ENCODE results near the gene MAD1L1.
"Not testable (repeated sequence)": the region's sequence is repeated elsewhere in the genome, so short reads cannot be mapped to it uniquely, and the experiment has no call there.

MAD1L1 gene

DNA sequence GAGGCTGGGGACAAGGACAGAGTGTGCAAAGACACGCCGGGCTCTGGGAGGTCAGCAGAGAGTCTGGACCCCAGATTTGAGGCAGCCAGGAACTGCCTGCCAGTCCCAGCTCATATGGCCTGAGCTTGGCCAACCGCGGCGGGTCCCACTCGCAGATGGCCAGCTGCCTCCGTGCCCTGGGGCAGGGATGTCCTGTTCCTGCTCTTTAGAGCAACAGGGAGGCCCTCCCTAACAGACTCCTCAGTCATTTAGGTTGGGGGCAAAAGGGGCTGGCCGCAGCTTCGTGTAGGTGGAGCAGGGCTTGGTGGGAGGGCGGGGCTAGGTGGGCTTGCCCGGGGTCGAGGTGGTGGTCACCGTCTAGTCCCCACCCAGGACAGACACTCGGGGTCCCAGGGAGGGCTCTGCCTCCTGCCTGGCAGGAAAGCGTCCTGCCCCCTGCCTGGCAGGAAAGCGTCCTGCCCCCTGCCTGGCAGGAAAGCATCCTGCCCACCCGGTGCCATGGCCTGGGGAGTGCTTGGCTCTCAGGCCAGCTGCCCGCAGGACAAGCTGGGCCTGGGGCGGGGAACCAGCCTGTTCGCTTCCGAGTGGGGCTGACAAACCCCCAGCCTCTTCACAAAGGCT lies 393.7 kb downstream of the MAD1L1 start:
- not testable (repeated sequence) for DNase-seq

DNA sequence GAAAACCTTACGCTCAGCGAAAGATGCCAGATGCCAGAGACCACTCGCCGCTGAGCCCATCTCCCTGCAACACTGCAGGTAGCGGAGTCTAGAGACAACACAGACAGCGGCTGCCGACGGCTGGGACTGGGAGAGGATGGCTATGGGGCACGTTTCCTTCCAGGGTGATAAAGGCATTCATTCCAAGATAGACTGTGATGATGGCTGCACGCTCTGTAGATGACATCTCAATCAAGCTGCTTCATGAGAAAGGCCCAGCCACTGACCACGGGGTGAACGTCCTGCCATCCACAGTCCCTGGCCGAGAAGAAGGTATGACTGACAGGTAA lies 394.2 kb downstream of the MAD1L1 start:
- not testable (repeated sequence) for DNase-seq

DNA sequence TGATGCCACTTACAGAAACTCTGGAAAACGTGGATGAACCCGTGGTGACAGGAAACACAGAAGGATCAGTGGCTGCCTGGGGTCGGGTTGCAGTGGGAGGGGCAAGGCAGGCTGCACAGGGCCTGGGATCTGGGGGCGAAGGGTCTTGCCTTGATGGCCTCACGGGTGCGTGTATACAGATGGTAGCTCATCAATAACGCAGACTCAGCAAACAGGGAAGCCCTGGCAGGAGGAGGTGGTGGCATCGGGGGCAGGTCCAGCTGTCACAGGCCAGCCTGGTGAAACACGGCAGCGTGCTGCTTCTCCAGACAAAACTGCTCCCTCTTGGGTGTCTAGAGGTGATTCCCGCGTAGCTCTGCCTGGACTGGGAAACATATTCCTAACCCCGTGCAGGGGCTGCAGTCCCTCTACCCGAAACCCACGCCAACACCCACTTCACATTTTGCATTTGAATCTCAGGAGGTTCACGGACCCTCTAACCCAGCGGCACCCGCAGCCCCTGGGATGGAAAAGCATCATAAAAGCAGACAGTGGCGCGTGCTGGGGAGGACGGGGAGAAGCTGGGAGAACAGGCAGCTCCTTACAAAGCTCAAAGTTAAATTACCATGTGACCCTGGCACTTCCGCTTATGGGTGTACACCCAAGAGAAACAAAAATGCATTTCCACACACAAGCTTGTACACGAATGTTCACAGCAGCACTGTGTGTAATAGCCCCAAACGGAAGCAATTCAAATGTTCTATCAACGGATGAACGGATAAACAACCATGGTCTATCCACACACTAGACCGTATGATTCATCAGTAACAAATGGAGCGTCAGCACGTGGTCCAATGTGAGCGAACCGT lies 394.8 kb downstream of the MAD1L1 start:
- DNase-seq = not testable (repeated sequence)

DNA sequence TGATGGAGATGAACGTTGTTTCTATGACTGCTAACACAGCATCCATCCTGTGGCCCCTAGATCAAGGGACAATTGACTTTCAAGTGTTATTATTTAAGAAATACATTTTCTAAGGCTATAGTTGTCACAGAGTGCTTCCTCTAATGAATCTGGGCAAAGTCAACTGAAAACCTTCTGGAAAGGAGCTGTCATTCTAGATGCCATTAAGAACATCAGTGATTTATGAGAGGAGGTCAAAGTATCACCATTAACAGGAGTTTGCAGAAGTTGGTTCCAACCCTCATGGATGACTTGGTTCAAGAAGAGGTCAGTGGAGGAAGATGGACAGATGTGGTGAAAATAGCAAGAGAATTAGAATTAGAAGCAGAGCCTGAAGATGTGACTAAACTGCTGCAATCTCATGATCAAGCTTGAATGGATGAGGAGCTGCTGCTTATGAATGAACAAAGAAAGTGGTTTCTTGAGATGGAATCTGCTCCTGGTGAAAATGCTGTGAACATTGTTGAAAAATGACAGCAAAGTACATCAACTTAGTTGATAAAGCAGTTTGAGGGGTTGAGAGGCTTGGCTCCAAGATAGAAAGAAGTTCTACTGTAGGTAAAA lies 400.7 kb downstream of the MAD1L1 start:
- DNase-seq = not testable (repeated sequence)

DNA sequence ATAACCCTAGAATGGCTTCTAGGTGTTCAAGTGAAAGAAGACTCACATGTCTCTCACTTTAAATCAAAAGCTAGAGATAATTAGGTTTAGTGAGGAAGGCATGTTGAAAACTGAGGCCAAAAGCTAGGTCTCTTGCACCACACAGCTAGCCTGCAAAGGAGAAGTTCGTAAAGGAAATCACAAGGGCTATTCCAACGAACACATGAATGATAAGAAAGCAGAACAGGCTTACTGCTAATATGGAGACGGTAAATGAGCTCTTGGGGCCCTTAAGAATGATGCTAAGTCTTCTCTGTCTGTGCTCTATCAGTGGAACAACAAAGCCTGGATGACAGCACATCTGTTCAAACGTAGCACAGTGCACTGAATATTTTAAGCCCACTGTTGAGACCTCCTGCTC lies 401.3 kb downstream of the MAD1L1 start:
- not testable (repeated sequence) for DNase-seq

DNA sequence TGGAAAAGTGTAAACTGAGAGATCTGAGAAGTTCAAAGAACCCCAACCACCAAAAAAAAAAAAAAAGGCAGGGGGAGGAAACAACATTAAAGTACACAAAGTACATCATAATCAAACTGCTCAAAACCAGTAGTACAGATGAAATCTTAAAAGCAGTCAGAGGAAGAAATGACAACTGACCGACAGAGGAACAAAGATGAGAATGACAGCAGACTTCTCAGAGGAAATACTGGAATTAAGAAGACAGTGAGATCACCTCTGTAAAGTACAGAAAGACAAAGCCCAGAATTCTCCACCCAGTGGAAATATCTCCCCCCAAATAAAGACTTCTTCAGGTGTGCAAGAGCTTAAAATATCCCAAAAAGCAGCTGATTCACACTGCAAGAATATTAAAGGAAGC lies 403.1 kb downstream of the MAD1L1 start:
- not testable (repeated sequence) for DNase-seq

DNA sequence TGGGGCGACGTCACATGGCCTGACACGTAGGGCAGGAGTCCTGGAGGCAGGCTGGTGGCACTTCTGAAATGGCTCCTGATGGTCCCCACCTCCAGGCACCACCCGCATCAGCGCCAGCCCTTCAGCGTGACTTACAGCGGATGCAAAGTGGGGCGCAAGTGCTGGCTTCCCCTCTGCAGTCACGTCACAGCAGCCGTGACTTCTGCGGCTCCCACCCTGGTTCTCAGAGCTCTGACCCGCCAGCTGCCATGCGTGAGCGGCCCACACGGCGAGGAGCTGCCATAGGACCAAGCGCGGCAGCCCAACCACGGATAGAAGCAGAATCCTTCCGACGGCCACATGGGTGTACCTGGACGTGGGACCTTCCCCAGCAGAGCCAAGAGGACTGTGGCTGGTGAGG lies 403.6 kb downstream of the MAD1L1 start:
- no peak for DNase-seq

DNA sequence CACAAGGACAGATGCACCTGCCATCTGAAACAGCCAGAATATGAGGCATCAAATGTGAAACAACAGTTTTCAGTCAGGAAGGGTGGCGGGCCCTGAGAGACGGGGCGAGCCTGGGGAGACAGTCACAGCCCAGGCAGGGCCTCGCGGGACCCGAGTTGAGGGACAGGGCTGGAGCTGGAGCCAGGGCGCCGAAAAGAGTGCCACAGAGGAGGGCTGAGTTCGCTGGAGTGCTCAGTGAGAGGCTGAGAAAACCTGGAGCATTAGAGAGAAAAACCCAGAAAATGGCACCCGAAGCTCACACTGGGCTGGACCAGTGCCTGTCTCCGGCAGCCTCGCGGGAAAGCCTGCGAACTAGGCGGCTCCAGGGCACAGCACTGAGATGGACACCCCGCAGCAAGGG lies 404.6 kb downstream of the MAD1L1 start:
- not testable (repeated sequence) for DNase-seq

DNA sequence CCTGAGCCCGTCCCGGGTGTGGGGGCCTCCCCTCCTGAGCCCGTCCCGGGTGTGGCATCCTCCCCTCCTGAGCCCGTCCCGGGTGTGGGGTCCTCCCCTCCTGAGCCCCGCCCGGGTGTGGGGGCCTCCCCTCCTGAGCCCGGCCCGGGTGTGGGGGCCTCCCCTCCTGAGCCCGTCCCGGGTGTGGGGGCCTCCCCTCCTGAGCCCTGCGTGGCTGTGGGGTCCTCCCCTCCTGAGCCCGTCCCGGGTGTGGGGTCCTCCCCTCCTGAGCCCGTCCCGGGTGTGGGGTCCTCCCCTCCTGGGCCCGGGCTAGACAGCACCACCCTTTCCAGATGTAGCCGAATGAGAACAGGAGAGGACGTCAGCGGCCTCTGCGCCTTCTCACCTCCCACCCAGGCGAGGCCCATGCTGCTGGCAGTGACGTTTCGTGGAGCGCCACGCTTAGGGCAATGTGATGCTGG lies 405.2 kb downstream of the MAD1L1 start:
- DNase-seq = not testable (repeated sequence)

DNA sequence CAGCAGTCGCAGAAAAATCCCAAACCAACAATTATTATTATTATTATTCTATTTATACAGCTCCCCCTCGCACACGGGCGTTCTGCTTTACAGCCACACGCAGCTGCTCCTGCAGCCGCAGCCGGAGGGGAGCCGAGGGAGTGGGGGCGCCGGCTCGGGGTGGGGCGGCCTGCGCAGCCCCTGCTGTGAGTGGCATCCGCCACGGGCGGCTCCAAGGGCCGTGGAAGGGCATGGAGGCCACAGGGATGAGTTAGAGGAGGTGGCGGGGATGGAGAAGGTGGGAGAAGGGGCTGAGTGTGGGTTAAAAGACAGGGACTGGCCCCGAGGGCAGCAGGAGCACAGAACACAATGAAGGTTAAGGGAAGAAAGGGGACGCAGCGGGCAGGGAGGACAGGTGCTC lies 405.8 kb downstream of the MAD1L1 start:
- not testable (repeated sequence) for DNase-seq

DNA sequence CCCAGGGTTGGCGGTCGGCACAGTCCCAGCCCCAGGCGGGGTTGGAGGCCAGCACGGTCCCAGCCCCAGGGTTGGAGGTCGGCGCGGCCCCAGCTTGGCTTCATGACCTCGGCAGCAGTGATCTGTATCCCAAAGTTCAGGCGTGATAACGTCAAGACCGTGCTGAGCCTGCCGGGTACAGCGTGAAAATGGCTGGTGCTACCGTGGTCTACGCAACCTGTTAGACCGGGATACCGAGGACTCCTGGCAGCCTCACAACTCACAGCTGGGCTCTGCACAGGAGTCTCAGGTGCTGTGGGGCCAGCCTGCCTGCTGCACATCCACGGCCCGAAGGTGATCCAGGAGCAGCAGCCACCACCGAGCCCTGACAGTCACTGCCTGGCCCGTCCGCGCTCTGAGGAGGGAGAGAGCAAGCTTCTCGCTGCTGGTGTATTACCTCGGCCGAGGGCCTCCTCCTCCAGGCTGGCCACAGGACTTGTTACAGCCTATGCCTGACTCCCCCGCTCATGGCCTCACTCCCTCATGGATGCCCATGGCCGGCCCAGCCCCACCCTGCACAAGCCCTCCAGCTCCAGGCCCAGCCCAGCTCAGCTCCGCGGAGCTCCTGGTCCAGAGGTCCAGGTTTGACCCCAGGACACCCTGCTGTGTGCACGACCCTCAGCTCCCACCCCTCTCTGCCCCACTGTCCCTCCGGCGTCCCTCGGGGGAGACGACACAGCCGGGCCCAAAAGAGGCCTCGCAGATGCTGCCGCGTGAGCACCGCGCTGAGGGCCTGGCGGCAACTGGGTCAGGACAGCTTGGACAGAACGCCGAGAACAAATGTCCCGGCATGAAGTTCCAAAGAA lies 406.6 kb downstream of the MAD1L1 start:
- no peak for DNase-seq

DNA sequence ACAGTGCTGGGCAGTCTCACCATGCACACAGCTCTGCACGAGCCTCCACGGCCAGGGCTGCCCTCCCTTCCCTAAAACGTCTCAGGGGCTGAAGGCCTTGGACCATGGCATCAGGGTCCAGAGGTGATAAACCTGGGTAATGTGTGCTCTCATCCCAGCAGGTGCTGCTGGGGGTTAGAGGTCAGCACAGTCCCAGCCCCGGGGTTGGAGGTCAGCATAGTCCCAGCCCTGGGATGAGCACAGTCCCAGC lies 407.2 kb downstream of the MAD1L1 start:
- not testable (repeated sequence) for DNase-seq

DNA sequence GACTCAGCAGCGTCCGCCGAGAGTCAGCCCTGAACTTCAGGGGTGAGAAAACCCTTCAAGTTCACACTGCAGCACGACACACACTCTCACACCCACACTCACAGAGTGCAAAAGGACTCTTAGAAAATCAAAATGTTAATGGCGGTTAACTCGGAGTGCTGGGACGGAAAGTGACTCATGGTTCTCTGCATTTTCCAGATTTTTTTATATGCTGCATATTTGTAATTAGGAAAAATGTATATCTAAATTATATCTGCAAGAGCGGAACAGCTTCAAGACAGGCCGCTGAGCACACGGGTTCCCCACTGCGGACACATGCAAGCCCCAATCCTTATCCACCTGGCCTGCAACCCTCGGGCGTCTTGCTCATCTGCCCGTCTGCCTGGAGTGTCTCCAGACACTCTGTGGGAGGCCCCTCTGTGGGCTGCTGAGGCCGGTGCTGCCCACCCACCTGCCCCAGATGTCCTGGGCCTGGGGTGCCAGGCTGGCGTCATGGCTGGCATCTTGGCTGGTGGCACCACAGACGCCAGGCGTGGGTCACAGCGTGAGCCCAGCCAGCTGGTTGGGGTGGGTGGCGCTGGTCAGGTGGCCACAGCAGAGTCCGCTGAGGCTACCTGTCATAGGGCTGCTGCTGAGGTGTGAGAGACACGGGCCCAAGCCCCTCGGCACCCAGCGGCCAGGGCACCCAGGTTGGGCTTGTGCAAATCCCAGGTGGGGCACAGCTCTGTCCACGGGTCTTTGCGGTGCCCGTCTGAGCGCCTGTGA lies 407.7 kb downstream of the MAD1L1 start:
- DNase-seq = not testable (repeated sequence)

DNA sequence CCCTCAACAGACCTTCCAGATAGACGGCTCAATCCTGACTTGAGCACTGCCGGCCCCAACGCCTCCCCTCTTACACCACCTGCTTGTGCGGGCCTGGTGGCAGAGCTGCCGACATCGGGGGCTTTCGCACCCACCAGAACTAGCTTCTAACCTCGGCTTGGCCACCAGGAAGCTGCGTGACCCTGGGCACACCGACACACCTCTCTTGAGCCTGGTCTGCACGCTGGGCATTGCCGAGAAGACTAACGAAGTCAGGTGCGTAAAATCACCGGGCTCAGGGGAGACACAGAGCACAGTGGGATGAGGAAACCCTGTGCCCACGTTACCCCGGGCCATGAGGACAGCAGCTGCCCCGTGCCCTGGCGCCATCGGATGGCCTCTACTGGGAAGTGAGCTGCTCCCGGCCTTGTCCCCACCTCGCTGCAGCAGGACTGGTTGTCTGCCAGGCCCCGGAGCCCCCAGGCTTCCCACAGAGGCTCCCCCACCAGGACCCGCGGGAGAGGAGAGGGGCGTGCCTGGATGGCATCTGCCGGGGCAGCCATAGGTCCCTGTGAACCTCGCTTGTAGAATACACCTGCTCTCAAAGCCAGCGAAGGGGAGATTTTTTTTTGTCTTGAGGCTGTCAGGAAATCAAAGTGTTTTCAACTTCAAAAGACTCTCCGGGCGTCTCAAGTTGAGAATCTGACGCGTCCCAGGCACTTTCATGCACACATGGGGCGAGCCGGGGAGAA lies 408.4 kb downstream of the MAD1L1 start:
- DNase-seq = not testable (repeated sequence)

DNA sequence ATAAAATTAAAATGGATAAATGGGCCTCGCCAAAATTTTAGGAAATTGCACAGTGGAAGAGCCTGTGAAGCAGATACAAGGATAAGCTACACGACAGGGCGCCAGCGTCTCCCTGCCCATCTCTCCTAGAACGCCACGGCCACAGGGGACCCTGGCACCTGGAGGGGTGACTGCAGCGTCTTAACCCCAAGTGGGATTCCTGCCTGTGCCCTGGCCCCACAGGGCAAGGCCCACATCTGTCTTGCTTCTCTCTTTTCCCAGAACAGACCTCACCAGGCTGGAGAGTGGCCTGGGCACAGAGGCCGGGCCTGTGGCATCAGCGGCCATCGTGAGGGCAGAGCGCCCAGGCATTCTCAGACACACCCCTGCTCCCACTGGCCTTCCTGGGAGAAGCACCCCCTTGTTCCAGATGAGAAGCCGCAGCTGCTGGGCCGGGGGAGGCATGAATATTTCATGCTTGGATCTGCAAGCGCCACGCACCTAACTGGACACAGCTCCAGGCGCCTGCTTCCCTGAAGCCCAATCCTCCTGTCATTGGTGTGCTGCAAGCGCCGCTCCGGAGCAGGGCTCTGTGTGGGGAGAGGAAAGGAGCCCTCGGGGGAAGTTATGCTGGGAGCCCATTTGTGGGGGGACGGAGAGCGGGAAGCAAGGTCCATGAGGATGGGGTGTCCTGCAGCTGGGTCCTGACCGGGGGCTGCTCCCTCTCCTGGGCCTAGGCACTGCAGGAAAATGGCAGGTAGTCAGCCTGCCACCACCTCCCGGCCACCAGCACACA lies 409.2 kb downstream of the MAD1L1 start:
- no peak for DNase-seq

DNA sequence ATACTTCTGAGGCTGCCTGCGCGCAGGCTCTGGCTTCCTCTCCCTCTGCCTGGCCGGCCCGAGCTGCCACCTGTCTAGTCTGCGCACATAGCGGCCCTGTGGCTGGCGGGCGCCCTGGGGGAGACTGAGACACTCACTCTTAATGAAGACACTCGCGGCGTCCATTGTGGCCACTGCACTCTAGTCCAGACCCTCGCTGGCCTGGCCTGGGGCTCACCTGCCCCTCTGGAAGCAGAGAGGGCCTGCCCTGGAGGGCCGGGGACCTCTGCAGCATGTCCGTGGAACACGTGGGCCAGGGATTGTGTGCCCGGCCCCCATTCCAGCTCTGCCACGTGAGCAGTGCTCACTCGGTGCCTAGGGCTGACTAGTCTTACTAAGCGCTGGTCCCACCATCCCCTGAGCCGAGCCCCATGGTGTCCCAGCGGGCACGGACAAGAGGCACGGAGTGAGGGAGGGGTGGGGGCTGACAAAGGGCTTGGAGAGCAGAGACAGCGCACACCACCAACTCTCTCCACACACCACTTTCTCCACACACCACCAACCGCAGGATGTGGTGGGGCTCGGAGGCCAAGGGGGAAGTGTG lies 413.4 kb downstream of the MAD1L1 start:
- DNase-seq = no peak

DNA sequence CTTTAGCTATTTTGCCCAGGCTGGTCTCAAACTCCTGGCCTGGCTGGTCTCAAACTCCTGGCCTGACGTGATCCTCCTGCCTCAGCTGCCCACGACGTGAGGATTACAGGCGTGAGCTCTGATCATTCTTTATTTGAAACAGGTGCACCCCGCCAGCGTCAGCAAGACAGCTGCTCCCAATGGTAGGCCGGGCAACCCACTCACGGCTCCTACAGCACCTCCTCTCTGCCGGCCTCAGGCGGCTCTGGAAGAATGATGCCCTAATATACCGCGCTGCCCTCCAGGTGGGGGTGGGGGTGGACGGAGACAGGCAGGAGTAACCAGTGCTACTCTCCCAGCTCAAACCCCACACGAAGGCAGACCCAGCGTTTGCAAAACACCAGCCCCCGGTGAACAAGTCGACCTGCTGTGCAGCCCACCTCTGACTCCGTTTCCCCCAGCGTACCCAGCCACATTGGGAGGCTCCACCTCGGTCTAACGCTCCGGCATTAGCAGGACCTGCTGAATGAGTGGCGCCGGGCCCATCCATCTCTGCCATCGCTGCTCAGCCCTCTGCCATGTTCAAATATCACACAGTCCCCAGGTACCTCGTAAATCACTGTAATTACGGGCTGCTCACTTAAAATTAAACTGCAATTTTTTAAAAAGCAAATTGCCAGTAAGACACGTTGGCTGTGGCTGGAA lies 414.0 kb downstream of the MAD1L1 start:
- no peak for DNase-seq

DNA sequence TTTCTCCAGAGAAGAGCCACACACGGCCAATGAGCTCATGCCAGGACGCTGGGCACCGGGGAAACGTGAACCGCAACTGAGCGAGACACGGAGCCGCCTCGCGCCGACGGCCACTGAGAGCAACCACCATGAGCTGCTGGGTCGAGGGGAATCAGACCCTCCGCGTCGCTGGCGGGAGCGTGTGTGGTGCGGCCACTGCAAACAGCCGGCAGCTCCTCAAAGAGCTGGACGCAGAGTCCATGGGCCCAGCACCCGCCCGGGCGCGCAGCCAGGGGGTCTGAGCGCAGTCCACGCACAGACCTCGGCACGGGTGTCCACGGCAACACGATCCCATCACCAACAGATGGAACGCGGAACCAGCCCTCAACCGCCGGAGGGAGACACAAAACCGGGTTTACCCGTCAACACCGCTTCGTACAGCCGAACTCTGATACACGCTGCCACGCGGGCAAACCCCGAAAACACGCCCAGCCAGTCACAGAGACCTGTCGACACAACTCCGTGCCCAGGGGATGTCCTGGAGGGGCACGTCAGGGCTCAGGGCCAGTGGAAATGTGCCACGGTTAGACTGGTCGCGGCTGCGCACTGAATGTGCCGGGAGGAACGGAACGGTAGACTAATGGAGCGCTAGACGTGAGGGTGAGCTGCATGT lies 415.6 kb downstream of the MAD1L1 start:
- no peak for DNase-seq

DNA sequence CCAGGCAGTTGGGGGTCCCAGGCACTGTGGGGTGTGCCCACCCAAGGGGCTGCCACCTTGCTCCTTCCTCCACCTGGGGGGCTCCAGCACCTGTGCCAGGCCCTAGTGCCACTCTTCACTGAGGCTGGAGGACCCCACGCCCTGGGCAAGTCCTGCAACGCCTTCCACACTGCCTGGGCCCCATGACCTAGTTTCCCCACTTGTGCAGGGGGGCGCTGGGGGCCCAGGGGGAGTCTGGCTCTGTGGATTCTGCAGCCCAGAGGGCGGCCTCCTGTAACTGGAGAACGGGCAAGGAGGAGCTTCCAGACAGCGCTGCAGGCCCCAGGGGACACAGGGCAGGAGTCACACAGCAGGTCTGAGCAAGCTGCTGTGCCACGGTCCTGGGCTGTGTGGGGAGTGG lies 416.3 kb downstream of the MAD1L1 start:
- not testable (repeated sequence) for DNase-seq

All from stimulated activated naive CD4-positive, alpha-beta T cell treated with Interleukin-2 at 50 U/mL for 16 hours (primary cell).